ENCODE results near the gene EPS8.

GRCh38 chr12:15767301-15767700 is 21.9 kb downstream of the EPS8 start:
- TF ChIP-seq CTCF (IDR thresholded peaks at IDR 0.05) (no peak), ZFX (IDR thresholded peaks at IDR 0.05; ENCODE audit: borderline replicate concordance) (no peak)

Data from 22Rv1 (cell line).